Measurements from ENCODE around the gene SERPINA1. TPM values are rescaled to one million over a fixed set of nuclear protein-coding genes. Genes with fewer than 3 reads are reported as not detected.

Gene SERPINA1
- total RNA-seq, 1 experiment from 2014 or later: not detected

GRCh38 chr14:94361682-94362081, 26.7 kb downstream of the SERPINA1 start:
- H3K27ac Mint-ChIP-seq: no peak overlapping the region
- H3K27ac ChIP-seq (ENCODE audit: insufficient read length, low read depth, low read length): no peak overlapping the region
- H3K18ac ChIP-seq (ENCODE audit: insufficient read length, low read depth, low read length): no peak overlapping the region
- H3K4me3 Mint-ChIP-seq: no peak overlapping the region
- no peak overlapping the region for H3K56ac ChIP-seq (ENCODE audit: insufficient read length, low read depth, low read length)
- no CpG with 5 or more reads among the region's 7 CpGs for WGBS (ENCODE audit: extremely low coverage, insufficient read length, low lambda C conversion rate)
- no peak overlapping the region for H2BK15ac ChIP-seq (ENCODE audit: low read depth, low read length)
- no peak overlapping the region for H3T11ph ChIP-seq (ENCODE audit: low read length)
- H2BK120ac ChIP-seq (ENCODE audit: low read depth, low read length, poor library complexity, severe bottlenecking): no peak overlapping the region
- no peak overlapping the region for H4K5ac ChIP-seq (ENCODE audit: insufficient read length, low read depth, low read length)
- no peak overlapping the region for H2AK5ac ChIP-seq (ENCODE audit: insufficient read length, low read length)
- no peaks in the 10 kb centered on the region; the same call in 1 of the 2 replicates for H3K27me3 Mint-ChIP-seq (ENCODE audit: low read depth)
- no peak overlapping the region for H3K4ac ChIP-seq (ENCODE audit: low read depth, low read length)
- H3K23ac ChIP-seq (ENCODE audit: insufficient read length, low read depth, low read length): no peak overlapping the region
- H2AFZ ChIP-seq (ENCODE audit: low read length): no peak overlapping the region
- no peak overlapping the region for H3K14ac ChIP-seq (ENCODE audit: insufficient read depth, low read length)
- no peak for DNase-seq
- H3K4me2 ChIP-seq (ENCODE audit: insufficient read depth, insufficient read length, low read length): no peak overlapping the region
- no peaks in the 10 kb centered on the region for H3K79me1 ChIP-seq (ENCODE audit: insufficient read depth, low read depth, low read length, poor library complexity, severe bottlenecking)
- H4K8ac ChIP-seq (replicated peaks; ENCODE audit: insufficient read length, low read depth, low read length): no peak overlapping the region
- H2BK12ac ChIP-seq (ENCODE audit: insufficient read length, low read depth, low read length): no peak overlapping the region
- H2BK20ac ChIP-seq (ENCODE audit: low read depth, low read length, poor library complexity, severe bottlenecking): no peak overlapping the region
- H3K23me2 ChIP-seq (ENCODE audit: insufficient read length, low read depth, low read length, poor library complexity, severe bottlenecking): no peaks in the 10 kb centered on the region
- no peaks in the 10 kb centered on the region for H3K9me3 ChIP-seq (ENCODE audit: control insufficient read depth, low read depth, low read length)
- no peaks in the 10 kb centered on the region; a peak in 2 of 5 replicates for H3K9me3 Mint-ChIP-seq
- H3K79me2 ChIP-seq (ENCODE audit: insufficient read depth, low read length): no peaks in the 10 kb centered on the region
- H4K91ac ChIP-seq (ENCODE audit: insufficient read length, low read depth, low read length): no peak overlapping the region
- H4K20me1 ChIP-seq (ENCODE audit: control insufficient read depth, insufficient read depth, insufficient read length): no peaks in the 10 kb centered on the region
- peaks cover 10 to 11% of the 10 kb centered on the region in 2 experiments for H3K4me1 Mint-ChIP-seq
- no peaks in the 10 kb centered on the region for H3K36me3 Mint-ChIP-seq (ENCODE audit: insufficient read depth in 1 of 3, low read depth in 3 of 3)
- no peak overlapping the region for H2BK5ac ChIP-seq (ENCODE audit: insufficient read length, low read length)
- TF ChIP-seq CTCF (conservative IDR thresholded peaks at IDR 0.05): no peak
- no peaks in the 10 kb centered on the region for H3K4me1 ChIP-seq (ENCODE audit: insufficient read depth, low read length)
- H3K9ac ChIP-seq (ENCODE audit: extremely low read depth, insufficient read length, low read length): no peak overlapping the region
- no peaks in the 10 kb centered on the region for H3K27me3 ChIP-seq (ENCODE audit: insufficient read depth, low read length)

All from H9 (cell line).